Measurements from ENCODE around the gene FOXF1.

- TF ChIP-seq CTCF (optimal IDR thresholded peaks at IDR 0.05 in 1 of 3, IDR thresholded peaks at IDR 0.05 in 1 of 3, conservative IDR thresholded peaks at IDR 0.05 in 1 of 3; ENCODE audit: extremely low read depth in 1 of 3, insufficient read depth in 2 of 3, low read length in 3 of 3) = no peak
- no peak for TF ChIP-seq EZH2 (IDR thresholded peaks at IDR 0.05; ENCODE audit: low read length)
Measured at GRCh38 chr16:86517033-86517432, 6.7 kb downstream of the FOXF1 start.

Measured in keratinocyte (primary cell).